ENCODE results near the gene SMIM1. TPM values are rescaled to one million over a fixed set of nuclear protein-coding genes. Genes with fewer than 3 reads are reported as not detected.
A peak's percentile ranks its signal among the peaks of the same experiment; 100 is the strongest.
"Not testable (repeated sequence)": the region's sequence is repeated elsewhere in the genome, so short reads cannot be mapped to it uniquely, and the experiment has no call there.

The SMIM1 gene
- total RNA-seq, 1 donor from 2014 or later = 9.2 TPM

DNA sequence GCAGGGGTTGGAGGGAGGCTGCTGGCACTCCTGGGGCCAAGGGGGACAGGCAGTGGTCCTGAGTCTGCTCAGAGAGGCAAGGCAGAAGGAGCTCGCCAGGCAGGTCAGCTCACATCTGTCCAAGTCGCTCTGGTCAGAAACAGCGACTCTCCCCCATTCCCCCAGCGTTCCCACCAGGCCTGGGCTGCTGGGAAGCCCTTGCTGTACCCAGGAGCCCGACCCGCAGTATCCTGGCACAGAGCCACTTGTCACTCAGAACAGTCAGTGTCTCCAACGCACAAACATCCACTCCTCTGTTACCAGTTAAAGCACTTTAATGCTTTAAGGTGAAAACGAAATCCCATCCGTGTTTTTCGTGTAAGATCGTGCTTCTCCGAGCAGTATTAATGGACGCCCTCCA is 36.9 kb upstream of the SMIM1 start:
- intact Hi-C loops (cut with DNase I) = no loop called here
- ATAC-seq = no peak
- no peak for DNase-seq (ENCODE audit: low spot score)

- DNase-seq (ENCODE audit: low spot score) (no peak), ATAC-seq (peak; percentile 13)
- intact Hi-C loops (cut with DNase I) = no loop called here
Observed at GRCh38 chr1:3736131-3736561, 36.4 kb upstream of the SMIM1 start.

GRCh38 chr1:3736708-3737107 is 35.8 kb upstream of the SMIM1 start:
- DNase-seq (ENCODE audit: low spot score) (no peak), ATAC-seq (no peak)
- intact Hi-C loops (cut with DNase I) = no loop called here

DNA sequence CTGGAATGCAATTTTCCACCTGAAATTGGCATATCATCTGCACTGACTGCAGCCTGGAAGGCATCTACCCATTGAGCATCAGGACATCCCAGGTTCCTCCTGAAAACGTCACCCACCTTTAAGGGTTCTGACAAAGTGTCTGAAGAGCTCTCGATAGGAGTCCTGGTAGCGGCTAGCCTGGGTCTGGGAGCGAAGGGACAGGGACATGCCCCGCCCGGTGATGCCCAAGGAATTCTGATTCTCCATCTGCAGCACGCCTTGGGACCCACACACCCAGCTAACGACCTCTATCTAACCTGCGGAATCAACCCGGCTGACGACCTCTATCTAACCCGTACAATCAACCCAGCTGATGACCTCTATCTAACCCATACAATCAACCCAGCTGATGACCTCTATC is 33.6 kb upstream of the SMIM1 start:
- intact Hi-C loops (cut with DNase I) = loop anchor here (2.0 kb wide), 1 partner anchor 32 kb away; no protein-coding TSS in a partner anchor
- no peak for ATAC-seq
- no peak for DNase-seq (ENCODE audit: low spot score)

DNA sequence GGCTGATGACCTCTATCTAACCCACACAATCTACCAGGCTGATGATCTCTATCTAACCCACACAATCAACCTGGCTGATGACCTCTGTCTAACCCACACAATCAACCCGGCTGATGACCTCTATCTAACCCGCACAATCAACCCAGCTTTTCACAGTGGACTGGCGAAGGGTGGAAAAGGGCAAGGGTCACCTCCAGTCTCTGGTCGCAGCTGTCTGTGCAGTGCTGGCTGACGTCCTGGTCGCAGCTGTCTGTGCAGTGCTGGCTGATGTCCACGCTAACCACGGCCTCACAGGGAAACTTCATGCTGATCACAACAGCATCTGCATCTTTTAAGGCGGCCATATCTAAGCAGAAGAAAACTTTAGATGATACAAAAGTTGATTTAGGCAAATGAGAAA is 32.5 kb upstream of the SMIM1 start:
- intact Hi-C loops (cut with DNase I) = no loop called here
- DNase-seq (ENCODE audit: low spot score) (no peak), ATAC-seq (peak; percentile 76)

GRCh38 chr1:3740752-3741151 is 31.8 kb upstream of the SMIM1 start:
- DNase-seq (ENCODE audit: low spot score) = no peak
- intact Hi-C loops (cut with DNase I) = no loop called here
- ATAC-seq = no peak

- ATAC-seq (no peak), DNase-seq (ENCODE audit: low spot score) (no peak)
- intact Hi-C loops (cut with DNase I) = no loop called here
Observed at GRCh38 chr1:3741566-3742438, 30.7 kb upstream of the SMIM1 start.

DNA sequence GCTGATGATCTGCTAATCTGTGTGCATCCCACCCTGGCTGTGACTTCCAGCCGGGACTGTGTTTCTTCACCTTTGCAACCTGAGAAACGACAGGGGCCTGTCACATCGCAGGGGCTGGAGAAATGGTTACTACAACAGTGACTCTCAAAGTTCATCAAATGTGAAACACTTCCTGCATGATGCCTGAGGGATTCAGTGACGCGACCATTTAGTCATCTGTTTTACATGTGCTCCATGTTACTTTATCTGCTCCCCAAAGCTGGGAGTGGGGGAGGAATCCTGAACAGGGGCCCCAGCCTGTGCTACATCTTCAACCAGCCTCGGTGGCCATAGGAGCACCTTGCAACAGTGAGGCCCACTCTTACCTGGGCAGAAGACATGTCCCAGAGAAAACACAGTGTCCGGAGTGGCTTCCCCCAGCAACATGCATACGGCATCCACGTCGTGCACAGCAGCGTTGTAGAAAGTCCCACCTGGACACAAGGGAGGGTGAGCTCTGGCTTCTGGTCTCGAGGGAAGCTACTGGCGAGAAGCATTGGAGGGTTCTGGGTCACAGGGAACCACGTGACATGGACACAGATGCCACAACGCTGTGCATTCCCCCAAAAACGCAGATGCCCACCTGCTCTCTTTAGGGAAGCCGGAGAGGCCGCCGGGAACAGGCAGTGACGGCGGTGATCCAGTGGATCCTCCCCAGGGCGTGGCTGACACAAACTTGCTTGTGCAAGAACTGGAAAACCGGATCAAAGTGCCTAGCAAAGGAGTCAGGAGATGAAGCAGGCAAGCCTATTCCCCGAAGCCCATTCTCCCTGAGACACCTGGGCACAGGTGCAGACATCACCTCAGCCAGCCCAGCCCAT is 29.9 kb upstream of the SMIM1 start:
- DNase-seq (ENCODE audit: low spot score) = no peak
- intact Hi-C loops (cut with DNase I) = no loop called here
- ATAC-seq = no peak

DNA sequence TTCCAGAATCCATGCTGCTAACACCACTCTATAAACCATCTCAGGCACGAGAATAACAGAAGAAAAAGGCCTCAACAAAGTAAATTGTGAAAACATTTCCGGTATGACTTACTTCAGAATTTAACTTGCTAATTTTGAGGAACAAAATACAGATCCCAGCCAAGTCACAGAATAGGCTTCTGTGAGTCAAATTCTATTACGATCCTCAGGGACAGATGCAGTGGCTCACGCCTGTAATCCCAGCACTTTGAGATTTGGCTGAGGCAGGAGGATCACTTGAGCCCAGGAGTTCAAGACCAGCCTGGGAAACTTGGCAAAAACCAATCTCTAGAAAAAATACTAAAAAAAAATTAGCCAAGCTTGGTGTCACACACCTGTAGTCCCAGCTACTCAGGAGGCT is 29.1 kb upstream of the SMIM1 start:
- intact Hi-C loops (cut with DNase I) = no loop called here
- DNase-seq (ENCODE audit: low spot score) (no peak), ATAC-seq (no peak)

DNA sequence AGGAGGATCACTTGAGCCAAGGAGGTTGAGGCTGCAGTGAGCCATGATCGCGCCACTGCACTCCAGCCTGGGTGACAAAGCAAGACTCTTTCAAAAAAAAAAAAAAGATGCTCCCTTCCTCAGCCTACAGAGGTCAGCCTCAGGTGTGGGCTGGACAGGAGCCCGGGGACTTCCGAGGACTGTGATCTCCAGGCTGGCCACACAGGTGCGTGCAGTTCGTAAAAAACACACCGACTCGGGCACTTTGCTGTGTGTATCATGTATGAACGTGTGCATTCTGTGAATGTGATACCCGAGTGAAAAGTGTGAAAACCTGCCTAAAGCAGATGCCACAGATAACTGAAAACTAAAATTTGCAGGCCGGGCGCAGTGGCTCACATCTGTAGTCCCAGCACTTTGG is 28.7 kb upstream of the SMIM1 start:
- ATAC-seq (no peak), DNase-seq (ENCODE audit: low spot score) (no peak)
- intact Hi-C loops (cut with DNase I) = no loop called here

DNA sequence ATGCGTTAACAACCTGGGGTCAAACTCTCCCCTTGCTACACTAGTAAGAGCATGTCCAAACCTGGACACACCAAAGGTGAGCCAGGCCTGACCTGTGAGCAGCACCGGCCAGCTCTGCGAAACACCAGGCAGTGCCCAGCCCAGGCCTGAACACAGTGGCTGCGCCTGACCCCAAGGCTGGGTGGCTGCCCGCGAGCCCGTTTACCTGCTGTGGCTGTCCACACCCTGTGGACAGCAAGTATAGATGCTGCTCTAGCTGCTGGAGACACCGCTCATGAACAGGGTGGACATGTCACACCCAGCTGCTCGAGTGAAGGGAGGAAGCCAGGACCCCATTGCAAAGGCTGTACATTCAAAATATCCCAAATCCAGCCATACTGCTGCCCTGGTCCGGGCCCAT is 27.9 kb upstream of the SMIM1 start:
- no peak for DNase-seq (ENCODE audit: low spot score)
- intact Hi-C loops (cut with DNase I) = no loop called here
- no peak for ATAC-seq

DNA sequence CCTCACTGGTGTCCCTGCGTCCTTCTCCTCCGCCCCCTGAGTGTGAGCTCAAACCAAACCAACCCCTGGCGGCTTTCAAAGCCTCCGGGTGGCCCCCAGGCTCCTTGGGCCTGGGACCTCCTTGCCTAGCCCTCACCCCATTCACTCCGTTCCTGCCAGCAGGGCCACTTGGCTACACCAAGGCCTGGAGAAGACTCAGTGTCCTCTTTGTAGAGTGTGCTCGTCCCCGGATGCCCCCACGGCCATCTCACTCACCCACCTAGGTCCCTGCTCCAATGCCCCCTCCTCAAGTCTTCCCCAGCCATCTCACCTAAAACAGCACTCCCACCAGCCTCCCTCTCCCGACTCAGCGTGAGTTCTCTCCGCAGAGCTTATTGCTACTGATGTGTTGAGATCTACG is 27.5 kb upstream of the SMIM1 start:
- intact Hi-C loops (cut with DNase I) = no loop called here
- ATAC-seq = no peak
- no peak for DNase-seq (ENCODE audit: low spot score)

GRCh38 chr1:3745590-3746381 is 26.8 kb upstream of the SMIM1 start:
- no peak for ATAC-seq
- intact Hi-C loops (cut with DNase I) = no loop called here
- no peak for DNase-seq (ENCODE audit: low spot score)

DNA sequence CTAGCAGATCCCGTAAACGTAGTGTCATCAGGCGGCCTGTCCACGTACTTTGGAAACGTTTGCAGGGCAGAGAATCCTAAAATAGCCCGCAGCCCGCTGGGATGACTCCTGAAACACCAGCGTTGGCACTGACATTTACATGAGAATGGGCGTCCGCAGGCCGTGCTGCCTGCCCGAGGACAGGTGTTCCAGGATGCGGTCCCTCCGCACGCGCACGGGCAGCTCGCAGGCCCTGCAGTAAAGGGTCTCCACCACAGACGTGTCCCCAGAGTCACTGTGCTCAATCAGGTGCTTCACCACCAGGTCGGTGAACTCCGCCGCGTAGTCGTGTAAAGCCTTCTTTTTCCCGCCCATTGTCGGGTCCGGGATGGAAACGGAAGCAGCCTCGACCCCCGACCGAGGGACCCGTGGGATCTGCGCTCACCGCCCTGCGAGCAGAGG is 26.1 kb upstream of the SMIM1 start:
- intact Hi-C loops (cut with DNase I) = no loop called here

DNA sequence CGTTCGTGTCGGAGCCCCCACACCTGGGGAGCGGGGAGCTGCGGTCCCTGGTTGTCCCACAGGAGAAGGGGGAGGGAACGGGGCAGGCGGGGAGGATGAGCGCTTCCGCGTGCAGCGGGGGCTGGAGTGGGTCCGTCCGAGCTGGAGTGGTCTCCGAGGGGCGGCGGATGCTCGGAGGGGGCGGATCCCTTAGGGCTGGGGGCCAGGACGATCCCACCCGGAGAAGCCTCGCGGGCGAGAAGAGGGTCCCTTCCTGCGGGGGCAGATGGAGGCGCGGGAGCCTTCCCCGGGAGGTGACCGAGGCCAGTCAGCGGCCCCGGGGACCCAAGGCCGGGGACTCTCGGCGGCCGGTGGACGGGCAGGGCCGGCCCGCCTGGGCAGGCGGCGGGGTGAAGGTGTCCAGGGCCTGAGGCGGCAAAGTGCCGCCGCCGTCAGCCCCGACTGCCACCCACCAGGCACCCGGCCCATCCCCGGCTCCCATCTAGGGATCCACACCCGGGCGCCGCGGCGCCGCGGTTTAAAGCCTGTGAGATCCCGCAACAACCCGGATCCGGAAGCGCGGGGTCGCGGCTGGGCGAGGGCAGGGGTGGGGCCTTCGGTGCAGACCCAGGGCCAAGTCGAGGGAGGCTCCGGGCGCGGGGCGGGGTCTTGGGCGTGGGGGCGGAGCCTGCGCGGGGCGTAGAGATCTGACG is 25.6 kb upstream of the SMIM1 start:
- DNase-seq (ENCODE audit: low spot score) = peak; percentile 92
- peak; percentile 97 for ATAC-seq
- intact Hi-C loops (cut with DNase I) = no loop called here

More for the DNA sequence above, 26.1 kb upstream of the SMIM1 start:
- ATAC-seq (no peak), DNase-seq (ENCODE audit: low spot score) (no peak)

DNA sequence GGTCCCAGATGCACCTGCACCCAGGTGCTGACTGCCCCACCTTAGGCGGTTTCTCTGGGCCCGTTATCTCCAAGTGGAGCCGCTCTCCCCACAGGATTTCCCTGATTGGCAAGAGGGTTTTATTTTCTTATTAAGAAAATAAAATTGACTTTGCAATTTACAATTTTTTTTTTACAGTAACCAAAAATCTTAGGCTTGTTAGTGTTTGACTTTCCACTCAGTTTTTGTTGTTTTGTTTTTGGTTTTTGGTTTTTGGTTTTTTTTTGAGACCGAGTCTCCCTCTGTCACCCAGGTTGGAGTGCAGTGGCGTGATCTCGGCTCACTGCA is 25.1 kb upstream of the SMIM1 start:
- no peak for DNase-seq (ENCODE audit: low spot score)
- intact Hi-C loops (cut with DNase I) = no loop called here
- ATAC-seq = no peak

- DNase-seq (ENCODE audit: low spot score) = no peak
- ATAC-seq = no peak
- intact Hi-C loops (cut with DNase I) = no loop called here
Observed at GRCh38 chr1:3747903-3748302, 24.6 kb upstream of the SMIM1 start.

- ATAC-seq; DNase-seq (ENCODE audit: low spot score); intact Hi-C loops (cut with DNase I): not testable (repeated sequence)
Observed at GRCh38 chr1:3748316-3748900, 24.1 kb upstream of the SMIM1 start.

Data from sciatic nerve (tissue), 2 donors.